Amniotic stem cell (primary cell): ENCODE measurements around the gene TAPT1.

Experiments used
- DNase-seq: peaks from one replicate; lab custom pipeline; 2025; lab: John Stamatoyannopoulos, UW

The TAPT1 gene

DNA sequence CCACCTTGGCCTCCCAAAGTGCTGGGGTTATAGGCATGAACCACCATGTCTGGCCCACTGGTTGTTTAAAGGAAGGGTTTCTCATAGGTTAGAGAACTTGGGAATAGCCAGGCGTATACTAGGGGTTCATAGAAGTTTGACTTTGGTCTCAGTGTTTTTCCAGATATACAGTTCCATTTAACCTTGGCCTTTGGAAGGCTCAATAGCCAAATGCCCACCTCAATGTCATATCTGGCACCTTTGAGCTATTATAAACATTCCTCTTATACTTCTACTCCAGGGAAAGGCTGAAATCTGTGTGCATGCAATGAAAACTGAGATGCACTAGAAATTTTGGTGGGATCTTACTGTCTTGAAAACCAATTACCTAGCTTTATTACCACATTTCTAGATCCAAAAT lies 95.0 kb downstream of the TAPT1 start:
- DNase-seq = no peak

GRCh38 chr4:16129336-16129735 lies 96.9 kb downstream of the TAPT1 start:
- no peak for DNase-seq

DNA sequence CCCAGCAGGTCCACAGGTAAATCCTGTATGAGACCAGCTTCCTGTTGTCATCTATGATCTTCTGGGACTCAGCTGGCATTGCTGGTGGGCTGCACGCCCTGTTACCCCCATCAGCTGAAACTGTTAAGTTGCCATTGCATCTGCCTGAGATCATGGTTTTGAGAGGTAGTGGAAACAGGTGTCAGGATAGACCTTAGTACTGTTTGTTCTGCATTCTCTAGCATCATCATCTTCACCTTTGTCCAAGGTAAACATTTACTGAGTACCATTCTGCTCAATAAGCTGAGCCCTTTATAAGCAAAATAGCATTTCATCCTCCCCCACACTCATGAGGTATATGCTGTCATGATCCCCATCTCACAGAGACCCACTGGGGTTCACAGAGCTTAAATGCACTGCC lies 99.6 kb downstream of the TAPT1 start:
- DNase-seq = no peak

DNA sequence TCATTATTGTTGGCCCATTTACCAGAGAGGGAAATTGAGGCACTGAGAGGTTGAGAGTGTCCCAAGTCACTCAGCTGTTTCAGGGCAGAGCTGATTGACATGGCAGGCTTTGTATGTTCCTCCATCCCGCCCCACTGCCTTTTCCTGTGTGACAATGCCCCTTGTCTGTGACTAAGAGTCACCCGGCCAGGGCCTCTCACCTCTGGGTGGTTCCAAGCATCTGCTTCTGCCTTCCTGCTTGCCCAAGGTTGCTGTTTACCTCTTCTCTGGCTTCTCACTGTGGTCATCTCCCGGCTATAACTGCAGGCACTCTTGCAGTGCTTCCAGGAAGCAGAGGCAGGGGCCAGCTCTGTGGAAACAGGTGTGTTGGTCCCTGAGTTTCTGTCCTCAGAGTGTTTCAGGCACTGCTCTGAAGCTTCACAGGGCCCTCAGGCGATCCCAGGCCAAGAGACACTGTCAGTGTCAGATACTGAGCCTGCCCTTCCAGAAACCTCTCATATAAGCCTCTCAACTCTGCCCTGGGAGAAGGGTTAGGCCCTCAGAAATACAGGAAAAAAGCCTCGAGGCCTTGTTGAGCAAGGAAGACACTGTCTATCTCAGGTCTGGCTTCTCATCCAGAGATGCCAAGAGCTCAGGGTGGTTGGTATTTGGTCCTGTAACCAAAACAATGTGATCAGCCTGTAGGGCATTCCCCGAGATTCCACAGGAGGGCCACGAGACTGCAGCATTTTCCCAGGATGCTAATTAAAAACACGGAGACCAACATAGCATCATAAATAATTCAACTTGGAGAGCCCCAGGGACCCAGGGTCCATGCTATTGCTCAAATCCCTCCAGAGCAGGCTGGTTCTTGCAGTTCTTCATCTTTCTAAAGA lies 100.5 kb downstream of the TAPT1 start:
- no peak for DNase-seq

- DNase-seq = no peak
Observed at GRCh38 chr4:16124232-16124631, 102.0 kb downstream of the TAPT1 start.

- DNase-seq = no peak
Observed at GRCh38 chr4:16123356-16124084, 102.8 kb downstream of the TAPT1 start.

DNA sequence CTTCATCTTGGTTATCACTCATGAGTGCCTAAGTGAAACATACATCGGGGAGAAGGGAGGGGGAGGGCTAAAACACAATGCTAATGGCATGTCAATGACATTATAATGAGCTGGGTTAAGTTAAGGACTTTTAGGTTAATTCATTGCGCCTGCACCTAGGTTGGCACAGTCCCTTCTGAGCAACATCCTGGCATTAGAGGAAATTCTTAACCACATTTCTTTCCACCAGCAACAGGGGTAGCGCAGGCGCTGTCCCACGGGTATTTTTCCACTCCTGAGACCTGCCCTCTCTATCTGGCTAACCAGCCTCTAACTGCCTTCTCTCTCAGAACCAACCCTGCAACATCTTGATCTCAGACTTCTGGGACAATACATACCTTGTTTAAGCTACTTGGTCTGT lies 103.5 kb downstream of the TAPT1 start:
- no peak for DNase-seq

DNA sequence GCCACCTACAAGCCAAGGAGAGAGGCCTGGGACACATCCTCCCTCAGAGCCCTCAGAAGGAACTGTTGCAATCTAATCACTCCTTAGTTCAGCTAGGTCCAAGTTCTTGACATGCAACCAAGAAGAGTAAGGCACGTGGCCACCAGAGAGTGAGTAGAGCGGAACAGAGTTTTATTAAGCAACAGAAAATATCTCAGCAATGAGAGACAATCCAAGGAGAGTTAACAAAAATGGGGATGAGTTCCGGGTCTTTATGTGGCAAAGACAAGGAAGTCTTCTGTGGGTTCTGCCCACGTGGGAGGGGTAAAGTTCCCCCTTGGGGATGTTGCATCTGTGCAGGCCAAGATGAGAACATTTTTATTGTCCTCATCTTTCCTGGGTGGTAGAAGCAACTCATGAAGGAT lies 104.0 kb downstream of the TAPT1 start:
- no peak for DNase-seq

GRCh38 chr4:16120720-16121119 lies 105.6 kb downstream of the TAPT1 start:
- no peak for DNase-seq

GRCh38 chr4:16119981-16120380 lies 106.3 kb downstream of the TAPT1 start:
- DNase-seq = no peak

GRCh38 chr4:16118090-16118489 lies 108.2 kb downstream of the TAPT1 start:
- DNase-seq = no peak

DNA sequence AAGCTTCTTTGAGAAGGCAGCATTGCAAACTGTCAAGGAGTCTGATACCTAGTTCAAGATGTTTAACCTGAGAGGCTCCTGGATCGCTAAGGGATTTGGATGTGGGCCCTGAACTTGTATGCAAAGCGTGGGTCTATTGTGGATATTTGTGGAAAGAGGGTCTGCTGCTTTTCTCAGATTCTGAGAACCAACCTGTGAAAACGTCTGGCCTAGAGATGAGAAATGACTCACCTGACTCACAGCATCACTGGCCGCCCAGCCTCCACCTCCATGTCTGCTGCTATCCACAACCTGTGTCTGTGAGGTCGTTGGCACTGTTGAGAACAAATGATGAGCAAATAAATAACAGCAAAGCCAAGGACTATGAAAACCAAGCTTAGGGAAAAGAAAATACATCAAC lies 109.1 kb downstream of the TAPT1 start:
- DNase-seq = no peak

GRCh38 chr4:16116493-16116990 lies 109.7 kb downstream of the TAPT1 start:
- no peak for DNase-seq

GRCh38 chr4:16116019-16116418 lies 110.3 kb downstream of the TAPT1 start:
- DNase-seq = no peak

- DNase-seq = no peak
Observed at GRCh38 chr4:16114546-16114945, 111.7 kb downstream of the TAPT1 start.

DNA sequence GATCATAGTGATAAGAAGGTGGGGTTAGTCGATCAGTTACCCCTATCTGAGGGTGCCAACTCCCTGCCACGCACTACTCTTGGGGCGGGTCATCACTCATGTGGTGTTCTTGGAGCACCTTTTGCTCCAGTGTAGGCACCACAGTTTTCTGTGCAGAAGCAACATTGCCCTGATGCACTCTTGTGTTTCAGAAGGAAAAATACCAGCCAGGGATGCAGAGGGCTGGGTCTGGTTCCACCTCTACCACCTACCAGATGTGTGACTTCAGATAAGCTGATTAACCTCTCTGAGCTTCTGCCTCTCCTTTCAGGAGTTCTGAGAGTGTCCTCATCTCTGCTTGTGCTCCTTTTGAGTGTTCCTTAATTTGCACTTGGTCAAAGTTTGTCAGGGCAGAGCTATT lies 112.5 kb downstream of the TAPT1 start:
- no peak for DNase-seq

- no peak for DNase-seq
Observed at GRCh38 chr4:16111533-16111932, 114.7 kb downstream of the TAPT1 start.

DNA sequence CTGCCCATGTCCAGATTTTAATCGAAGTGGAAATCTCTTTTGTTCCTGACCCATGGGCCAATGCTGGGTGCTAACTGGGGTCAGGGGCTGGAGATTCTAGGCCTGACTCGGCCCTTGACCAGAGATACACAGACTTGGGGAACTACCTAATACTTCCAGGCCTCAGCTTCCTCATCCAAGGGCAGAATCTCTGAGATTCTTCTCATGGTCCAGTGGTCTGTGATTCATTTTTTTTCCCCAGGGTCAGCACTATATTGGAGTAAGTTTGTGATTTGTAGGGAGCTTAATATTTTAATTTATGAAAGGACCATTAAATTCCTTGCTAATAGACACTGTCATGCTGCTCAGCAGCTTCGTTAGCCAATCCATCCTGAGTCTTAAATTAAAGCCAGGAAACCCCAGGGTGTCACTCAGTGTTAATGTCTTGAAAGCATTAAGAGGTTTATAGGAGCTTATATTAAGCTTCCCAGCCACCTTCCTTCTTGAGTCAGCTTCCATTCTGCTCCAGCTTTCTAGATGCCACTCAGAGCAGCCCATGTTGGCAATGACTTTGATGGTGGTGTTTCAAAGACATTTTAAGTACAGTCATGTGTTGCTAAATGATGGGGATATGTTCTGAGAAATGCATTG lies 115.5 kb downstream of the TAPT1 start:
- DNase-seq = no peak
